ENCODE results near the gene ESR1.

ESR1 gene

DNA sequence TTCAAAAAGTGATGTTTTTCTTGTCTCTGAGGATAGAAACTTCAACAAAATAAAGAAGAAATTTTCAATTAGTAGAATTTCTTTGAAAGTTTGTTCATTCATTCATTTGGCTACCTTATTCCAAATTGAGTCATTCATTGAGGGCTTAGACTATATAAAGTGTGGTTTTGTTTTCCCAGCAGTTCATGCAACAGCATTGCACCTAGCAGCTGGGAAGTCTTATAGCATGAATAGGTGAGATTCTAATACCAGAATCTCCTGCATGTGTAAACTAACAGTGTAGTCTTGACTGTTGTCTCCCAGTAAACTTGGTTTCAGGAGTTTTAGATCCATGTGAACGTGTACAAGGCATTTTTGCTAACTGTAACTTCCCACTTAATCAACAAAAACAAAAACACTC, 7.1 kb downstream of the ESR1 start:
- Histone ChIP-seq H4K20me1 (ENCODE audit: insufficient read depth) (no peaks in the 10 kb centered on the region), H3K4me3 (IDR thresholded peaks at IDR 0.05; ENCODE audit: insufficient read depth, low read depth, low read length) (no peak overlapping the region), H3K9ac (peak overlapping the region; percentile 95; the same call in 1 of the 2 replicates), H3K27me3 (ENCODE audit: insufficient read depth, low read depth) (no peaks in the 10 kb centered on the region), H3K4me2 (peak overlapping the region; percentile 55), H3K4me1 (ENCODE audit: low read depth, poor library complexity, severe bottlenecking) (peaks cover 25% of the 10 kb centered on the region), H2AFZ (ENCODE audit: low read depth) (no peak overlapping the region), H3K79me2 (ENCODE audit: insufficient read depth, low read depth) (peaks cover 84% of the 10 kb centered on the region), H3K36me3 (ENCODE audit: insufficient read depth) (no peaks in the 10 kb centered on the region; the same call in 1 of the 2 replicates), H3K27ac (peak overlapping the region; percentile 93)
- TF ChIP-seq, protein P1, sequence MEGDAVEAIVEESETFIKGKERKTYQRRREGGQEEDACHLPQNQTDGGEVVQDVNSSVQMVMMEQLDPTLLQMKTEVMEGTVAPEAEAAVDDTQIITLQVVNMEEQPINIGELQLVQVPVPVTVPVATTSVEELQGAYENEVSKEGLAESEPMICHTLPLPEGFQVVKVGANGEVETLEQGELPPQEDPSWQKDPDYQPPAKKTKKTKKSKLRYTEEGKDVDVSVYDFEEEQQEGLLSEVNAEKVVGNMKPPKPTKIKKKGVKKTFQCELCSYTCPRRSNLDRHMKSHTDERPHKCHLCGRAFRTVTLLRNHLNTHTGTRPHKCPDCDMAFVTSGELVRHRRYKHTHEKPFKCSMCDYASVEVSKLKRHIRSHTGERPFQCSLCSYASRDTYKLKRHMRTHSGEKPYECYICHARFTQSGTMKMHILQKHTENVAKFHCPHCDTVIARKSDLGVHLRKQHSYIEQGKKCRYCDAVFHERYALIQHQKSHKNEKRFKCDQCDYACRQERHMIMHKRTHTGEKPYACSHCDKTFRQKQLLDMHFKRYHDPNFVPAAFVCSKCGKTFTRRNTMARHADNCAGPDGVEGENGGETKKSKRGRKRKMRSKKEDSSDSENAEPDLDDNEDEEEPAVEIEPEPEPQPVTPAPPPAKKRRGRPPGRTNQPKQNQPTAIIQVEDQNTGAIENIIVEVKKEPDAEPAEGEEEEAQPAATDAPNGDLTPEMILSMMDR (conservative IDR thresholded peaks at IDR 0.05; ENCODE audit: low read depth, low read length): no peak

DNA sequence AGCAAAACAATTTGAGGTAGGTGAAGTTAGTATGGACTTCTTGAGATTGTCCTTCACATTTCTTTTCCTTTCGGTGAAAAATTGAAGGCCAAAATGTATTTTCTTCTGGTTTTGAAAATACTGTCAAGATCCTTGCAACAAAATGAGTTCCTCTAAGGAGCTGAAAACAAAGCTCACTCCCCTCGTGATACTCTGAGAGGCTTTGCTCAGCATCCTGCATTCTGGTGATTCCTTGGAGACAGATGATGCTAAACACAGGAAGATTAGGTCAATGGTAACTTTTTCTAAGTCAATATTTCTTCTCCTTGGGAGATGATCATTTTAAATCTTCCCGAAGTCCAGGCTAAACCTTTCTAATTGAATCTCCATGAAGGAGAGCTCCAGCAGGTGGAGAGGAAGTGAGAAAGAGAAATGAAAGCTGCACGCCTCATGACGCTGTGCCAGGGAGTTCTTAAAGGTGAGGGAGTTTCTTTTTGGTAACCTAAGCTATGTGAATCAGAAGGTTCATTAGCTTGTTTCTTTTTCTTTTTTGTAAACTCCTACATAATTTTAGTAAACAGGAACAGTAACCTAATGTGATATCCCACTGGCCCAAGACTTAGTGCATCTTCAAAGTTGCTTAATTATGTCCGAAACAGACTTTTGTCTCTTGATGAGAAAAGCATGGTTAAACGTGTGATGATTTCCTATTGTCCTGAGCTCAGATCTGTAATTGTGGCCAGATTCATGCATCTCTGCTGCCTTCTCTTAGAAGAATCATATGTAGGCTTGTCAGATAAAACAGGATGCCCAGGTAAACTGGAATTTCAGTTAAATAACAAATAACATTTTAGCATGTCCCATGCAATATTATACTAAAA, 15.0 kb downstream of the ESR1 start:
- no peaks in the 10 kb centered on the region for H3K36me3 ChIP-seq (ENCODE audit: insufficient read depth)
- H3K27ac ChIP-seq: peak overlapping the region; percentile 62; the same call in 1 of the 2 replicates
- no peak overlapping the region for H3K4me3 ChIP-seq (IDR thresholded peaks at IDR 0.05; ENCODE audit: insufficient read depth, low read depth, low read length)
- no peak overlapping the region for H2AFZ ChIP-seq (ENCODE audit: low read depth)
- peaks cover 82% of the 10 kb centered on the region for H3K79me2 ChIP-seq (ENCODE audit: insufficient read depth, low read depth)
- no peaks in the 10 kb centered on the region for H3K27me3 ChIP-seq (ENCODE audit: insufficient read depth, low read depth)
- peaks cover 56% of the 10 kb centered on the region for H3K4me1 ChIP-seq (ENCODE audit: low read depth, poor library complexity, severe bottlenecking)
- H3K4me2 ChIP-seq: peak overlapping the region; percentile 58
- TF ChIP-seq, protein P1 (conservative IDR thresholded peaks at IDR 0.05; ENCODE audit: low read depth, low read length): no peak
- H3K9ac ChIP-seq: peak overlapping the region; percentile 18; the same call in 1 of the 2 replicates
- H4K20me1 ChIP-seq (ENCODE audit: insufficient read depth): no peaks in the 10 kb centered on the region

DNA sequence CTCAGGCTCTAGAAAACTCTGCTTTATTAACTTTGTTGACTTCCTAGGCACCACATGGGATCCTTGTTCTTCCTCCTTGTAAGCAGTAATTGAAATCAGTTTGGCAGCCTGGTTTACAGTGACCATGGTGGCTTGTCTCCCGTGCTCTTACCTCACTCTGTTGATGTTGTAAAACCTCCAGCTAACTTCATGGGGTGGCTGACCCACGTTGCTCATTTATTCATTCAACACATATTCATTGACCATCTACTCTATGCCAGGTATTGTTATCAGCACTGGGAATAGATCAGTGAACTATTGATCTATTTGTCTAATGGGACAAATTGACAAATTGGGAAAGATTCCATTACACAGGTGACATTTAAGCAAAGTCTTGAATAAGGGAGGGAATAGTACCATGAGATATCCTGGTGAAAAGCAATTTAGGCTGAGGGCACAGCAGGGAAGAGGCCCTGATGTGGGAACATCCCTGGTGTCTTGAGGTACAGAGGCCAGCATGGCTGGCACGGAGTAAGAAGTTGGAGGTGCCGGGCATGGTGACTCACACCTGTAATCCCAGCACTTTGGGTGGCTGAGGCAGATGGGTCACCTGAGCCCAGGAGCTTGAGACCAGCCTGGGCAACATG, 19.1 kb downstream of the ESR1 start:
- Histone ChIP-seq H3K4me3 (IDR thresholded peaks at IDR 0.05; ENCODE audit: insufficient read depth, low read depth, low read length) (no peak overlapping the region), H3K4me1 (ENCODE audit: low read depth, poor library complexity, severe bottlenecking) (peaks cover 49% of the 10 kb centered on the region), H3K4me2 (no peak overlapping the region), H3K36me3 (ENCODE audit: insufficient read depth) (no peaks in the 10 kb centered on the region), H3K27me3 (ENCODE audit: insufficient read depth, low read depth) (no peaks in the 10 kb centered on the region), H4K20me1 (ENCODE audit: insufficient read depth) (no peaks in the 10 kb centered on the region), H3K9ac (no peak overlapping the region), H3K79me2 (ENCODE audit: insufficient read depth, low read depth) (peaks cover 90% of the 10 kb centered on the region), H2AFZ (ENCODE audit: low read depth) (no peak overlapping the region), H3K27ac (no peak overlapping the region)
- TF ChIP-seq, protein P1 (conservative IDR thresholded peaks at IDR 0.05; ENCODE audit: low read depth, low read length): no peak

DNA sequence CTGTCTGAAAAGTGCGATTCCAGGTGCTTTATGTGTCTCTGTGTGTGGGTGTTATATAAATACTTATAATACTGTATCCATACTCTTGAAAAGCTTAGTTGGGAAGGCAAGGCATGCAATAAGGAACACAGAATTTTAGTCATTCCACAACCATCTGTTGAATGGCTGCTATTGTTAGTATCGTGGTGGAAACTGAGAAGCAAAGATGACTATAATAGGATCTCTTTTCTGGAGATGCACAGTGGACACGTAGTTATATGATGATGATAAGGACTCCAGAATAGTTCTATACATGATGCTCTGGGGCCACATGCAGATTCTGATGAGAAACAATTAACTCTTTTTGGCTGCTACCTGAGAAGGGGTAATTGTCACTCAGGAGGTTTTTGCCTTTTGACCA, 25.2 kb downstream of the ESR1 start:
- TF ChIP-seq, protein P1 (conservative IDR thresholded peaks at IDR 0.05; ENCODE audit: low read depth, low read length): no peak
- peak overlapping the region; percentile 41; the same call in 1 of the 2 replicates for H3K4me2 ChIP-seq

More for the DNA sequence above, 25.2 kb downstream of the ESR1 start:
- H3K27ac ChIP-seq: no peak overlapping the region; the same call in 1 of the 2 replicates
- peaks cover 33% of the 10 kb centered on the region for H3K4me1 ChIP-seq (ENCODE audit: low read depth, poor library complexity, severe bottlenecking)
- no peak overlapping the region for H2AFZ ChIP-seq (ENCODE audit: low read depth)
- no peak overlapping the region for H3K4me3 ChIP-seq (IDR thresholded peaks at IDR 0.05; ENCODE audit: insufficient read depth, low read depth, low read length)
- no peaks in the 10 kb centered on the region for H3K36me3 ChIP-seq (ENCODE audit: insufficient read depth)
- H3K79me2 ChIP-seq (ENCODE audit: insufficient read depth, low read depth): peaks cover 69% of the 10 kb centered on the region; the same call in 1 of the 2 replicates
- H3K27me3 ChIP-seq (ENCODE audit: insufficient read depth, low read depth): no peaks in the 10 kb centered on the region
- H4K20me1 ChIP-seq (ENCODE audit: insufficient read depth): no peaks in the 10 kb centered on the region
- no peak overlapping the region for H3K9ac ChIP-seq

All from KMS-11 (cell line).